Measurements from ENCODE around the gene CR1.

DNA sequence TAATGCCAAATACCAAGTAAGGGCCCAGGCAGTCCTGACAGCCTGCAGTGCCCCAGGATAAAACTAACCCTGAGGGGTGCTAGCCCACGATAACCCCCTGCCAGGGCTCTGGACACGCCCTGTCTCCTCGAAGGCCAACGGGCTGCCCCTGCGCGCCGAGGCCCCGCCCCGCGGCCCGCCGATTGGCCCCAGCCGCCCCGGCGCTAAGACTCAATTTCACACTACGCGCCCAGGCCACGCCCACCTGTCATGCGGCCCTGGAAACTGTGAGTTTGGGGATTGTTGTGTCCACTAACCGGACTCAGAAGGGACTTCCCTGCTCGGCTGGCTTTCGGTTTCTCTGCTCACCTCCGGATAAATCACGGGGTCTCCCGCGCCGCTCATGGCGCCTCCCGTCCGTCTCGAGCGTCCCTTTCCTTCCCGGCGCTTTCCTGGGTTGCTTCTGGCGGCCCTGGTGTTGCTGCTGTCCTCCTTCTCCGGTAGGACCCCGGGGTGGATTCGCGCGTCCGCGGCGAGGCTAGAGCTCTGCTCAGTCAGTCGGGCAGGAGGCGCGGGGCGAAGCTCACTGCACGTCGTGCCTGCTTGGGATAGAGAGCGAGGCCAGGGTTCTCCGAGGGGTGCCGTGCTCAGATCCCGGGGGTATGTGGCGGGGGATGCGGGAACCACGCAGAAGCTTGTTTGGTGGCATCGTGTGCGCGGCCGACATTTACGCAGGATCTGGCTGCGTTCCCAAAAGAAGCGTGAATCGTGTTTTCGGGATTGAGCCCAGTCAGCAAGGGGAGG, 149.1 kb downstream of the CR1 start, which contains the start of gene CR1L:
- TF ChIP-seq CREB1 (CRISPR knock-in tag; IDR thresholded peaks at IDR 0.05; ENCODE audit: low read depth): no peak
- TF ChIP-seq, protein P1, sequence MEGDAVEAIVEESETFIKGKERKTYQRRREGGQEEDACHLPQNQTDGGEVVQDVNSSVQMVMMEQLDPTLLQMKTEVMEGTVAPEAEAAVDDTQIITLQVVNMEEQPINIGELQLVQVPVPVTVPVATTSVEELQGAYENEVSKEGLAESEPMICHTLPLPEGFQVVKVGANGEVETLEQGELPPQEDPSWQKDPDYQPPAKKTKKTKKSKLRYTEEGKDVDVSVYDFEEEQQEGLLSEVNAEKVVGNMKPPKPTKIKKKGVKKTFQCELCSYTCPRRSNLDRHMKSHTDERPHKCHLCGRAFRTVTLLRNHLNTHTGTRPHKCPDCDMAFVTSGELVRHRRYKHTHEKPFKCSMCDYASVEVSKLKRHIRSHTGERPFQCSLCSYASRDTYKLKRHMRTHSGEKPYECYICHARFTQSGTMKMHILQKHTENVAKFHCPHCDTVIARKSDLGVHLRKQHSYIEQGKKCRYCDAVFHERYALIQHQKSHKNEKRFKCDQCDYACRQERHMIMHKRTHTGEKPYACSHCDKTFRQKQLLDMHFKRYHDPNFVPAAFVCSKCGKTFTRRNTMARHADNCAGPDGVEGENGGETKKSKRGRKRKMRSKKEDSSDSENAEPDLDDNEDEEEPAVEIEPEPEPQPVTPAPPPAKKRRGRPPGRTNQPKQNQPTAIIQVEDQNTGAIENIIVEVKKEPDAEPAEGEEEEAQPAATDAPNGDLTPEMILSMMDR (conservative IDR thresholded peaks at IDR 0.05; ENCODE audit: low read depth in 2 of 2): no peak
- TF ChIP-seq EZH2 (IDR thresholded peaks at IDR 0.05; ENCODE audit: low read depth, unreplicated experiment): no peak
- TF ChIP-seq EZH2phosphoT487 (IDR thresholded peaks at IDR 0.05; ENCODE audit: unreplicated experiment): no peak
- TF ChIP-seq POLR2AphosphoS5 (IDR thresholded peaks at IDR 0.05; ENCODE audit: low read depth): peak; percentile 33; the same call in 1 of the 2 replicates
- TF ChIP-seq, protein P2, sequence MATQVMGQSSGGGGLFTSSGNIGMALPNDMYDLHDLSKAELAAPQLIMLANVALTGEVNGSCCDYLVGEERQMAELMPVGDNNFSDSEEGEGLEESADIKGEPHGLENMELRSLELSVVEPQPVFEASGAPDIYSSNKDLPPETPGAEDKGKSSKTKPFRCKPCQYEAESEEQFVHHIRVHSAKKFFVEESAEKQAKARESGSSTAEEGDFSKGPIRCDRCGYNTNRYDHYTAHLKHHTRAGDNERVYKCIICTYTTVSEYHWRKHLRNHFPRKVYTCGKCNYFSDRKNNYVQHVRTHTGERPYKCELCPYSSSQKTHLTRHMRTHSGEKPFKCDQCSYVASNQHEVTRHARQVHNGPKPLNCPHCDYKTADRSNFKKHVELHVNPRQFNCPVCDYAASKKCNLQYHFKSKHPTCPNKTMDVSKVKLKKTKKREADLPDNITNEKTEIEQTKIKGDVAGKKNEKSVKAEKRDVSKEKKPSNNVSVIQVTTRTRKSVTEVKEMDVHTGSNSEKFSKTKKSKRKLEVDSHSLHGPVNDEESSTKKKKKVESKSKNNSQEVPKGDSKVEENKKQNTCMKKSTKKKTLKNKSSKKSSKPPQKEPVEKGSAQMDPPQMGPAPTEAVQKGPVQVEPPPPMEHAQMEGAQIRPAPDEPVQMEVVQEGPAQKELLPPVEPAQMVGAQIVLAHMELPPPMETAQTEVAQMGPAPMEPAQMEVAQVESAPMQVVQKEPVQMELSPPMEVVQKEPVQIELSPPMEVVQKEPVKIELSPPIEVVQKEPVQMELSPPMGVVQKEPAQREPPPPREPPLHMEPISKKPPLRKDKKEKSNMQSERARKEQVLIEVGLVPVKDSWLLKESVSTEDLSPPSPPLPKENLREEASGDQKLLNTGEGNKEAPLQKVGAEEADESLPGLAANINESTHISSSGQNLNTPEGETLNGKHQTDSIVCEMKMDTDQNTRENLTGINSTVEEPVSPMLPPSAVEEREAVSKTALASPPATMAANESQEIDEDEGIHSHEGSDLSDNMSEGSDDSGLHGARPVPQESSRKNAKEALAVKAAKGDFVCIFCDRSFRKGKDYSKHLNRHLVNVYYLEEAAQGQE (IDR thresholded peaks at IDR 0.05; ENCODE audit: unreplicated experiment): no peak
- TF ChIP-seq, protein P3, sequence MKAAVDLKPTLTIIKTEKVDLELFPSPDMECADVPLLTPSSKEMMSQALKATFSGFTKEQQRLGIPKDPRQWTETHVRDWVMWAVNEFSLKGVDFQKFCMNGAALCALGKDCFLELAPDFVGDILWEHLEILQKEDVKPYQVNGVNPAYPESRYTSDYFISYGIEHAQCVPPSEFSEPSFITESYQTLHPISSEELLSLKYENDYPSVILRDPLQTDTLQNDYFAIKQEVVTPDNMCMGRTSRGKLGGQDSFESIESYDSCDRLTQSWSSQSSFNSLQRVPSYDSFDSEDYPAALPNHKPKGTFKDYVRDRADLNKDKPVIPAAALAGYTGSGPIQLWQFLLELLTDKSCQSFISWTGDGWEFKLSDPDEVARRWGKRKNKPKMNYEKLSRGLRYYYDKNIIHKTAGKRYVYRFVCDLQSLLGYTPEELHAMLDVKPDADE (IDR thresholded peaks at IDR 0.05): no peak
- TF ChIP-seq NANOG (IDR thresholded peaks at IDR 0.05; ENCODE audit: borderline replicate concordance): no peak
- TF ChIP-seq STAT1 (IDR thresholded peaks at IDR 0.05; ENCODE audit: unreplicated experiment): no peak

Measured in GM23338 (cell line).